SK-MEL-5 (cell line): ENCODE results near the gene TTLL12. TPM values are rescaled to one million over a fixed set of nuclear protein-coding genes. Genes with fewer than 3 reads are reported as not detected.
A peak's percentile ranks its signal among the peaks of the same experiment; 100 is the strongest.

Experiments
- DNase-seq: peaks from one replicate; pipeline ENCODE4 v3.0.0-alpha.2; 2016; ENCODE audit warnings: low read depth, low spot score
- in situ Hi-C: cut with HindIII; loops from 2 replicates; pipeline ENCODE4 v1.10.0; 2016; ENCODE audit warnings: low sequenced_read_pairs, high pct_unique_total_duplicates, low pct_unique_long_range_greater_than_20kb
- total RNA-seq: library from RNA; depleted of rRNA; stranded (reverse); fragments of >200 nt; shearing (Covaris generic); gene quantifications from 2 replicates; pipeline ENCODE4 v1.2.3, GENCODE V29; 2014

The TTLL12 gene
- total RNA-seq, 1 experiment from 2014 or later = 68.9 TPM

DNA sequence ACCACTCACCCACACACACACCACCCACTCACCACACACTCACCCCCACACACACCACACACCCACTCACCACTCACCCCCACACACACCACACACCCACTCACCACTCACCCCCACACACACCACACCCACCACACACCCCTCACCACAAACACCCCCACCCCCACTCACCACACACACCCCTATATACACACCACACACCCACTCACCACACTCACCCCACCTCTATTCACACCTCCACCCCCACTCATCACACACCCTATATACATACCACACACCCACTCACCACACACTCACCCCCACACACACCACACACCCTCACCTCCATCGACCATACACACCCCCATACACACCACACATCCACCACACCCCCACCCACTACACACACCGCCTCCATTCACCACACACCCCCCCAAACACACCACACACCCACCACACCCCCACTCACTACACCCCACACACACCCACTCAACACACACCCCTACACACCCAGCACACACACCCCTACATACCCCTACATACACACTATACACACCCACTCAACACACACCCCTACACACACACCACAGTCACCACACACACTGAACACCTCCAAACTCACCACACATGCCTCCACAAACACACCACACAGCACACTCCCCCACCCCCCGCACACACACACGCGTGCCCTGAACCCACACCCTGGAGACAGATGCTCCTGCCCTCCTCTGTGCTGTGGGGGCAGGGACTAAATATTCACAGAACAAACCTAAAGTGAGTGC lies 19.0 kb upstream of the TTLL12 start:
- DNase-seq = no peak
- in situ Hi-C loops = no loop called here

DNA sequence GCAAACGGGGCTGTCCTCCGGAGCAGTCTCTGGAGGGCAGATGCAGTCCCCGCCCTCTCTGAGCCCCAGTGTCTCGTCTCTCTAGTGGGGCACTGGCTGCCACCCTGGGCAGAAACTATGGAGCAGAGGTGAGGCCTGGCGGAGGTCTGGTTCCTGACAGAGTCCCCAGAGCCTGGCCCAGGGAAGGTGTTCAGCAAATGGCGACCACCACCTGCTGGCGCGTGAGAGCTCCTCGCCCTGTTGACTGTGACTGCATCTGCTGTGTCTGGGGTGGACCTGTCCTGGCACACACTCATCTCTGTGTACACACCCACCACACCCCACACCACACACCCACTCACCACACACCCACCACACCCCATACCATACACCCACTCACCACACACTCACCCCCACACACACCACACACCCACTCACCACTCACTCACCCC lies 18.3 kb upstream of the TTLL12 start:
- in situ Hi-C loops = no loop called here
- DNase-seq = no peak

DNA sequence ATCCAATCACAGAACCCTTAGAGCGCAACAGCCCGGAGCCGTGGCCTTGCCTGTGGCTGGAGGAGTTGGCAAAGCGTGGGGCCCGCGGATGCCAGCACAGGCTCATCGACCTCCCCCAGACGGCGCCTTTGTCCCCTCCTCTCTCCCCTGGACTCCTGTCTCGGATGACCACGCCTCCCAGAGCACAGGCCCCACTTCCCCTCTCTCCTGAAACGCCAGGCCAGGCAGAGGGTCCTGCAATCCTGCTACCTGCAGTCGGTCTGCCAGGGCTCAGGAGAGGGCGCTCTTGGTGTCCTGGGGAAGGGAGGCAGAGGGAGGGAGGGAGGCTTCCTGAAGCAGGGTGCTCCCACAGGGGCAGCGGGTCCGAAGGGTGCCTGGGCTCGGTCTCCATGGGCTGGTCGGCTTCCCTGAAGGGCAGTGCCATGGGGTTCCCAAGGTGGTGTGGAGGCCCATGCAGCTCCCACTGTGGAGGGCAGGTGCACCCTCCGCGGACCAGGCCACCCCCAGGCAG lies 16.6 kb upstream of the TTLL12 start:
- in situ Hi-C loops = no loop called here
- DNase-seq = no peak

DNA sequence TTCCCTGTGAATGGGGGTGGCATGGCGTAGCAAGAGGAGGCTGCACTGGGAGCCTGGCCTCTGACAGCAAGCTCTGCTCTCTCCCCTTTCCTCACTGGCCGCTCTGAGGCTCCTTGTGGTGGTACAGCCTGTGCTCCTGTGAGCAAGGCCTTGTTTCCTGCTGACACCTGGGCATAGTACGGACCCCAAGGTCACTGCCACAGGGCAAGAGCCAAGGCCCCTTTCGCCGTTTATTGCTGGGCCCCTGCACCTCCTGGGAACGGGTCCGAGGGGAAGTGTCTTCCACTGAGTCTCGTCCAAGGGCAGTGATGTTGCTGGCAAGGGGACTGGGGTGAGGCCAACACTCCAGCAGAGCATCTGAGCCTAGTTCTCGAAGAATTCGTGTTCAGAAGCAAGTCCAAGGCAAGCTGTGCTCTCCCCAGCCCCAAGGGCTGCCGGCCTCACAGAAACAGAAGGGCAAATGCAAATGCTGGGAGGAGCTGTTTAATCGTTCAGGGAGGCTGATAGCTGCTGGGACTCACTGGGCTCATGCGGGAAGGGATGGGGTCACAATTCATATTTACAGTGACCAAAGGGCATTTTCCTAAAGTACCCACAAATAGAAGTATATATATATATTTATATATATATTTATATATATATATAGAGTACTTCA lies 15.9 kb upstream of the TTLL12 start:
- no peak for DNase-seq
- in situ Hi-C loops = no loop called here

DNA sequence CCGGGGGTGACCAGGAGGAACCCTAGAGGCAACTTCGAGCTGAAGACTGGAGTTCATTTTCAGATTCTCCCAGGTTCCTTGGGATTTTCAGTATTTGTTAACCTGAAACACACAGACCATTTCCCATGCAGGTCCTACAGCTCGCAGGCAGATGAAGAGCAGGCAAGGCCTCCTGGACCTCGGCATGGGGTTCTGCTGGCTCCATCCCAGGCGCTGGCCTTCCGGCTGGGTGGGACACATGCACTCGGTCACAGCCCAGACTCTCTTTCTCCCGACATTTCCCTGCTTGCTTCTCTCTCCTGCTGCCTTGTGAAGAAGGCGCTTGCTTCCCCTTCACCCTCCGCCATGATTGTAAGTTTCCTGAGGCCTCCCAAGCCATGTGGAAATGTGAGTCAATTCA lies 15.4 kb upstream of the TTLL12 start:
- DNase-seq = no peak
- in situ Hi-C loops = no loop called here

DNA sequence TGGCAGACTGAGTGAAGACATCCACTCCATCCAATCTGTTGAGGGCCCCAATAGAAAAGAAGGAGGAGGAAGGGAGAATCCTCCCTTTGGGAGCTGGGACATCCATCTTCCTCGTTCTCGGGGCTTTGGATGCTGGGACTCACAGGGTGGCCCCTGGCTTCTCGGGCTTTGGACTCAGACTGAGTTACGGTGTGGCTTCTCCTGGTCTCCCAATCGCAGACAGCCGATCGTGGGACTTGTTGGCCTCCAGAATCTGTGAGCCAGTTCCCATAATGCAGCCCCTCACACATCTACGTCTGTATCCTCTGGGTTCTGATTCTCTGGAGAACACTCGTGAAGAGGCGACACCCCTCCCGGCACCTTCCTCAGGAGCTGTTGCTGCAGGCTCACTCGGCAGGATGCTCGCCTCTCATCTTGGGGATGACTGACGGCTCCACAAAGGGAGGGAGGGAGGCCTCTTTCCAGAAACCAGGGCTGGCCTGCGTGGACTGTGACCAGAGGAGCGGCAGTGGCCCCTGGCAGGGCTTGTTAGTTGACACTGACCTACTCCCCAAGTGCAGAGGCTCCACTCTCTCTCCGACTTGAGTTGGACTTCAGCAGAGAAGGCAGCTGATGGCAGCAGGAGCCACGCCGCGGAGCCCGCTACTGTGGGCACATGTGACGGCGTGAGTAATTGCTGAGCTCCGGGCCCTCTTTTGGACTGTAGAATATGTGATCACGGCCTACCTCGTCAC lies 14.7 kb upstream of the TTLL12 start:
- in situ Hi-C loops = no loop called here
- no peak for DNase-seq

DNA sequence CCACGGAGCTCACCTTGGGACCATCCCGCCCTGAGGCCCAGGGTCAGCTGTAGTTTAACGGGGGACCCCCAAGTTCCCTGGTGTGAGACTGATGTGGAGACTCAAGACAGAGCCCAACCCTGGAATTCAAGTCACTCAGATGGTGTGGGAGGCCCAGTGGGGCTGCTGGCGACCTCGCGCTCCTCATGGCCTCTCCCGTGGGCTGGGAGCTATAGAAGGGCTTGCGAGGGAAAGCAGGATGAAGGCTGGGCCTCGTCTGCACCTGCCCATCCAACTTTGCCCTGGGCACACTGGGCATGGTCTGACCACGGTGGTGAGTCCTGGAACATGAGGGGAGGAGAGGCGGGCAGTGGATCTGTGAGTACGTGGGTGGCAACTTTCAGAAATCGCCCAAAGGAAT lies 13.6 kb upstream of the TTLL12 start:
- DNase-seq = no peak
- in situ Hi-C loops = no loop called here

DNA sequence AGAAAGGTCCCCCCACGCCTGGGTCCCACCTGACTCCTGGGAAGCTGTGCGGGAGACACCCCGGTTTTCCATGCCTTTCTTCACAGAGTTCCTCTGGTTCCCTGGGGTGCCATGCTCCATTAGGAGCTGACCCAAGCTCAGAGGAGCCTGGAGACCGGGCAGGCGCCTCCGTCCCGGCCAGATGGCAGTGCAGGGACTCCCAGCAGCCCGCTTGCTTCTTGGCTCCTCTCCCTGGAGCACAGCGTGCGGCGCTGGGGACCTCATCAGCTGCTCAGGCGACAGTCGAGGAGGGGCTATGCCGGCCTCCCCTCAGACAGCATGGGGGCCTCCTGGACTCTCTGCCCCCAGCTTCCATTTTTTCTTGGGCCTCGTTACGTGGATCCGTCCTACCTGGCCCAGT lies 13.1 kb upstream of the TTLL12 start:
- DNase-seq = no peak
- in situ Hi-C loops = no loop called here

DNA sequence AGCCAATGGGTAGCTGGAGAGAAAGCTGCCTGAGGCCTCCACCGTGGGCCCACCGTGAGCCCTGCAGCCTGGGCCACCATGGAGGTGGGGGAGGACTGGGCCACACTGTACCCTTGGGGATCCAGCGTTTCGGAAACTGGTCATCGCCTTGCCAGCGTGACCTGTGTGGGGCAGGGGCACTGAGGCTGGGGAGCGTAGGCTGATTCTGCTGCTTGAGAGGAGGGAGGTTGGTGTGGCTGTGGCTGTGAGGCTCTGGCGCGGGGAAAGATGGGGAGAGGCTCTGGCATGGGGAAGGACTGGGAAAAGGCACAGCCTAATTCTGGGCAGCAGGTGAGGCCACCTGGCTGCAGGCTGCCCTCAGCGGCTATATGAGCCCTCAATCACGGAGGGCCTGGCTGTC lies 12.6 kb upstream of the TTLL12 start:
- in situ Hi-C loops = no loop called here
- DNase-seq = no peak

DNA sequence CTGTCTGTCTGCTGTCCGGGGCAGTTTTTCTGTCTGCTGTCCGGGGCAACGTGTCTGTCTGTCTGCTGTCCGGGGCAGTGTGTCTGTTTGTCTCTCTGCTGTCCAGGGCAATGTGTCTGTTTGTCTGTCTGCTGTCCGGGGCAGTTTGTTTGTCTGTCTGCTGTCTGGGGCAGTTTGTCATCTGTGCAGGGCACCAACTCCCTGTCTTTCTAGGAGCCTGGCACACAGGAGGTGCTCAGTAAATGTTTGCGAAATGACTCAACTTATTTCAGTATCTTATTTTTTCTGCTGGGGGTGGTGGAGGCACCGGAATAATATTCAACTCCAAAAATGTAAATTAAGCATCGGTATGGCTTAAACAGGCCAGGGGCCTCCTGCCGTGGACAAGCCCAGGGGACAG lies 12.0 kb upstream of the TTLL12 start:
- DNase-seq = no peak
- in situ Hi-C loops = no loop called here

DNA sequence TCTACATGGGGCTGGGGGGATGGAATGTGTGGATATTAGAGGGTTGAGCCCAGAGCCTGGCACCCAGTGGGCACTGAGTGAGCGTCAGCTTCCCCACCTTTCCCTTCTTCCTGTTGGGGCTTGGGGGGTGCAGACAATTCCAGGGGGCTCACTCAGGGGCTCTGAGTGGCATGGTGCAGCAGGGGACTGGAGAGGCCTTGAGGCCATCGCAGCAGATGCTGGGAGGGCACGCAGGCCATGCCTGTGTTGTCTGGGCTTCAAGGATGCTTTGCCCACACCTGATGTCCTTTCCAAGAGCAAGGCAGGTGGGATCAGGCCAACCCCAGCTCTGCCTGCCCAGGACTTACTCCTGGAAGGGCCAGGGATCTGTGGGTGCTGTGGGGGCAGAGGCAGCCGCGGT lies 11.2 kb upstream of the TTLL12 start:
- no peak for DNase-seq
- in situ Hi-C loops = no loop called here

DNA sequence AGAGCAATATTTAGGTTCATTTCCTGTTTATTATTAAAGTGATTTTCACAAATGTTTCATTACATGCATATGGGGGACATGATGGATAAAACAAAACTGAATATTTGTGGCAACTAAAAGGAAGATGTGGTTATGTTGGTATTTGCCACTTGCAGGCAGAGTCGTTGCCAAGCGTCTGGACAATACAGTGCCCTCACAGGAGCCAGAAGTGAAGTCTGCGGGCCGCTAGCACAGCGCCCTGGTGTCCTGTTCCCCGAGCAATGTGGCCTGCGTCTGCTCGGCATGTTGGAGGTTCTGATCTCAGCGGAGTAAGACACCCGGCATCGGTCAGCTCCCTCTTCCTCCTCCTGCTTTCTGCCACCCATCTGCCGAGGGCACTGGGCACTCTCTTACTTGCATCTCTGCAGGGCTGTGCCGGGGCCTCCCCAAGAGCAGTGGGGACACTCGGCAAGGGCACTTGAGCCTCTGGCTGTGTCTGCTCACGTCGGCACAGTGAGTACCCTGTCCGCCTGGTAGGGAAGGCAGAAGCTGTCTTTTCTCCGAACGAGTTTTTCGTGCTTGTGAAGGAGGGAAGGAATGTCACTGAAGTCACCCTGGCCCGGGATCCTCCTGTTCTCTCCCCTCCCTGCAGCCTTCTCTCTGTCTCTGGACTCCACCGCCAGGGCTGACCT lies 10.5 kb upstream of the TTLL12 start:
- in situ Hi-C loops = no loop called here
- DNase-seq = no peak

DNA sequence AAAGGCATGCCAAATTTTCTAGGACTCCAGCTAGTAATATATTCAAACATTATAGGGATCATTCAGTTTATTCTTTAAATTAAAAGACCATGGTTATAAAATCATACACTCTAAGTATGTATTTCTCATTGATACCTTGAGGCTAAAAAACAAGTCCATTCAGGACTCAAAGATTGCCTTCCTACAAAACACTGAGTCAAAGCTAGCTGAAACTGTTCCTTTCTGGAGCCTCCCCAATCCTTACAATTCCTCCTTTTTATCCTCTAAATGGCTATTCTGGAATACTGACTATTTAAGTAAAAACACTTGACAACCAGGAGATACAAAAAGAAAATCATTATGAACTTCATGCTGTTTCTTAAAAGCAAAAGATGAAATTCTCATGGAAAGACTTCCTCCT lies 4.9 kb upstream of the TTLL12 start:
- DNase-seq = no peak
- in situ Hi-C loops = no loop called here

DNA sequence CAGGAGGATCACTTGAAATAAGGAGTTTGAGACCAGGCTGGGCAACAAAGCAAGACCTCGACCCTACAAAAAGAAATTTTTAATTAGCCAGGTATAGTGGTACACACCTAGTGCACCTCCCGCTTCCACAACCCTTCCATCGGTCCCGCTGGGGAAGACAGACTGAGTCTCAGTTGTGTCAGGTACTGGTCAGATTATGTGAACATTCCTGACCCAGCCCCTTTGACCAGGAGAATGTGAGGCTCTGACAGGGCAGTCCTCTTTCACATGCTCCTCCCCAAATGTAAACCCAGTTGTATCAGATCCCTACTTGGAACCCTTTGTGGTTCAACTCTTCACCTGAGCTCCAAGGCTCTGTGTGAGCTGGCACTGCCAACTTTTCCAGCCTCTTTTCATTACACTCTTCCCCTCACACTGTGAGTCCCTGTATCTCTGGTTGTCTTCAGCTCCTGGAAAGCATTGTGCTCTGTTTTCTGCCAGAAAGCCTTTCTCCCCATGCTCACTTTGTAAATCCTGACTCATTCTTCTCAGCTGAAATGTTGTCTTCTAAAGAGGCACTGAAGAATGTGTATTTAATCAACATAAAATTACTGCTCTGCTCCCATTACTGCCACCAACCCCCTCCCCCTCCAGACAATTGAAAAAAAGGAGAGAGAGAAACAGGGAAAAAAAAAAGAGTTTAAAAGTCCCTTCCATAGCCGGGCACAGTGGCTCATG lies 2.1 kb upstream of the TTLL12 start:
- no peak for DNase-seq
- in situ Hi-C loops = no loop called here

DNA sequence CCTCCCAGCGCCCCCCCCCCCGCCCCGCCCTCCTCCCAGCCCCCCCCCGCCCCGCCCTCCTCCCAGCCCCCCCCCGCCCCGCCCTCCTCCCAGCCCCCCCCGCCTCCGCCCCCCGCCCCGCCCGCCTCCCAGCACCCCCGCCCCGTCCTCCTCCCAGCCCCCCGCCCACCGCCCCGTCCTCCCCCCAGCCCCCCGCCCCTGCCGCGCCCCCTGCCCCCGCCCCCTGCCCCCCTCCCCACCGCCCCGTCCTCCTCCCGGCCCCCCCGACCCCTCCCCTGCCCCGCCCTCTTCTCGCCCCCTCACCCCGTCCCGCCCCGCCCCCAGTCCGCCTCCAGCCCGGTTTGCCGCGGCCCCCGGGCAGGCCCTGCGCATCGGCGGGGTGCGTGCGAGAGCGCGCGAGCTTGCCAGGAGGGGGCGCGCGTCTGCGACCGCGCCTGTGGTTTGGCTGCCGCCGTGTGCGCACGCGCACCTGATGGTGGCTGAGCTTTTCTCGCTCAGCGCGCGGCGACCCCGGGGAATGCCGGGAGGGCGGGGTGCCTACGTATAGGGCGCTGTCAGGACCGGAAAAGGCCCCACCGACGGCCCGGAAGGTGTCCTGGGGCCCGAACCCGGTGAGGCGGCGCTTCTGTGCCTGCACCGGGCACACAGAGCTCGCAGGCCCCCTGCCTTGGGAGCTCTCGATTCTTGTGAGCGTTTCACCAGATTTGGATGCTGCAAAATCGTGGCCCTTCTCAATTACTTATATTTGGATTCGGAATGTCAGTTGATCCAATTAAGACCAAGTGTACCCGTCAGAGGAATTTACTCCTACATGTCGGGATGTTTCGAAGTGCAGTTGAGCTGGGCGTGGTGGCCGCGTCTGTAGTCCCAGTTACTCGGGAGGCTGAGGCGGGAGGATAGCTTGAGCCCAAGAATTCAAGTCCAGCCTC lies 501 bp upstream of the TTLL12 start:
- peak; percentile 95 for DNase-seq
- in situ Hi-C loops = no loop called here

DNA sequence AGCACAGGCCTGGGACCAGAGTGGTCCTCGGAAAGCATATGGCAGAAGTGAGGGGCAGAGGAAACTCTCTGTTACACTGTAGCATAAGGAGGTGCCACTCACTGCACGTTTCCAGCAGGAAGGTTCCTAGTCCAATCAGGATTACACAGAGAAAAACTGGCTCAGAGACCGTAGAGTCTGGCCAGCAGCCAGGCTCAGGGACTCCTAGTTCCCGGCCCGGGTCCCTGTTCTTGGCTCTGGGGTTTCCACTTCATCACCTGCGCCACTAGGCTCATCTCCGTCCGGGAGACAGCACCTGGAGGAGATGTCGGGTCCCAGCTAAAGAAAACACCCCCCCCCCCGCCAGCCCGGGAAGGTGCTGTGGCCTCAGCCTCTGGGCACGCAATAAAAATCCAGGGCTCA lies 1.1 kb downstream of the TTLL12 start:
- DNase-seq = no peak

More for the DNA sequence above, 1.1 kb downstream of the TTLL12 start:
- in situ Hi-C loops = no loop called here
